ENCODE measurements around the gene COLEC11. TPM values are rescaled to one million over a fixed set of nuclear protein-coding genes. Genes with fewer than 3 reads are reported as not detected.

Gene COLEC11
- total and polyA plus RNA-seq, 2 of the 13 experiments (the other 11 are each of a cell fraction or from before 2014, with no cell fraction given), result 1.5 to 3.0 TPM

GRCh38 chr2:3585261-3586109, 9.4 kb upstream of the COLEC11 start (continued):
- TF ChIP-seq IRF9 (CRISPR knock-in tag; IDR thresholded peaks at IDR 0.05; ENCODE audit: borderline replicate concordance) (no peak), POGZ (CRISPR knock-in tag; IDR thresholded peaks at IDR 0.05) (peak; percentile 66), DRAP1 (CRISPR knock-in tag; IDR thresholded peaks at IDR 0.05) (no peak), KIAA2018 (CRISPR knock-in tag; IDR thresholded peaks at IDR 0.05; ENCODE audit: borderline replicate concordance) (no peak), PTBP1 (IDR thresholded peaks at IDR 0.05; ENCODE audit: low read depth, low read length, poor library complexity, severe bottlenecking) (no peak), HHEX (CRISPR knock-in tag; IDR thresholded peaks at IDR 0.05) (no peak), MXD1 (CRISPR knock-in tag; IDR thresholded peaks at IDR 0.05) (no peak), TRIM24 (CRISPR knock-in tag; IDR thresholded peaks at IDR 0.05) (no peak), ZNF282 (IDR thresholded peaks at IDR 0.05; ENCODE audit: partially characterized antibody) (no peak), MZF1 (CRISPR knock-in tag; IDR thresholded peaks at IDR 0.05; ENCODE audit: borderline replicate concordance) (peak; percentile 84; the same call in 1 of the 2 replicates)
- TF ChIP-seq, protein P1, sequence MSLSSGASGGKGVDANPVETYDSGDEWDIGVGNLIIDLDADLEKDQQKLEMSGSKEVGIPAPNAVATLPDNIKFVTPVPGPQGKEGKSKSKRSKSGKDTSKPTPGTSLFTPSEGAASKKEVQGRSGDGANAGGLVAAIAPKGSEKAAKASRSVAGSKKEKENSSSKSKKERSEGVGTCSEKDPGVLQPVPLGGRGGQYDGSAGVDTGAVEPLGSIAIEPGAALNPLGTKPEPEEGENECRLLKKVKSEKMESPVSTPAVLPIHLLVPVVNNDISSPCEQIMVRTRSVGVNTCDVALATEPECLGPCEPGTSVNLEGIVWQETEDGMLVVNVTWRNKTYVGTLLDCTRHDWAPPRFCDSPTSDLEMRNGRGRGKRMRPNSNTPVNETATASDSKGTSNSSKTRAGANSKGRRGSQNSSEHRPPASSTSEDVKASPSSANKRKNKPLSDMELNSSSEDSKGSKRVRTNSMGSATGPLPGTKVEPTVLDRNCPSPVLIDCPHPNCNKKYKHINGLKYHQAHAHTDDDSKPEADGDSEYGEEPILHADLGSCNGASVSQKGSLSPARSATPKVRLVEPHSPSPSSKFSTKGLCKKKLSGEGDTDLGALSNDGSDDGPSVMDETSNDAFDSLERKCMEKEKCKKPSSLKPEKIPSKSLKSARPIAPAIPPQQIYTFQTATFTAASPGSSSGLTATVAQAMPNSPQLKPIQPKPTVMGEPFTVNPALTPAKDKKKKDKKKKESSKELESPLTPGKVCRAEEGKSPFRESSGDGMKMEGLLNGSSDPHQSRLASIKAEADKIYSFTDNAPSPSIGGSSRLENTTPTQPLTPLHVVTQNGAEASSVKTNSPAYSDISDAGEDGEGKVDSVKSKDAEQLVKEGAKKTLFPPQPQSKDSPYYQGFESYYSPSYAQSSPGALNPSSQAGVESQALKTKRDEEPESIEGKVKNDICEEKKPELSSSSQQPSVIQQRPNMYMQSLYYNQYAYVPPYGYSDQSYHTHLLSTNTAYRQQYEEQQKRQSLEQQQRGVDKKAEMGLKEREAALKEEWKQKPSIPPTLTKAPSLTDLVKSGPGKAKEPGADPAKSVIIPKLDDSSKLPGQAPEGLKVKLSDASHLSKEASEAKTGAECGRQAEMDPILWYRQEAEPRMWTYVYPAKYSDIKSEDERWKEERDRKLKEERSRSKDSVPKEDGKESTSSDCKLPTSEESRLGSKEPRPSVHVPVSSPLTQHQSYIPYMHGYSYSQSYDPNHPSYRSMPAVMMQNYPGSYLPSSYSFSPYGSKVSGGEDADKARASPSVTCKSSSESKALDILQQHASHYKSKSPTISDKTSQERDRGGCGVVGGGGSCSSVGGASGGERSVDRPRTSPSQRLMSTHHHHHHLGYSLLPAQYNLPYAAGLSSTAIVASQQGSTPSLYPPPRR (CRISPR knock-in tag; IDR thresholded peaks at IDR 0.05; ENCODE audit: borderline replicate concordance), result peak; percentile 68; the same call in 1 of the 2 replicates
